Adrenal gland (tissue), 5 donors: Measurements from ENCODE around the gene TRAF7.

Experiments
- CTCF ChIP-seq, 6 experiments: fragments of 450-650 bp in 4 of 6; fragments of 200-600 bp in 2 of 6; sonication (generic) in 1 of 6; IDR thresholded peaks; 1 replicate in 5 of 6; 2 replicates in 1 of 6; pipeline versions ENCODE4 v1.5.1 to v1.8.0; 2016 to 2021; ENCODE audit warnings: antibody characterized with exemption in 6 of 6, mild to moderate bottlenecking in 2 of 6, moderate library complexity in 1 of 6
- POLR2A ChIP-seq, 2 donors: fragments of 450-650 bp; IDR thresholded peaks; one replicate each; pipeline ENCODE4 v1.6.1; 2017; ENCODE audit warnings: antibody characterized with exemption in 2 of 2, mild to moderate bottlenecking in 2 of 2, moderate library complexity in 1 of 2
- donor health status: DM: no; HTN: no; CAD: no.

DNA sequence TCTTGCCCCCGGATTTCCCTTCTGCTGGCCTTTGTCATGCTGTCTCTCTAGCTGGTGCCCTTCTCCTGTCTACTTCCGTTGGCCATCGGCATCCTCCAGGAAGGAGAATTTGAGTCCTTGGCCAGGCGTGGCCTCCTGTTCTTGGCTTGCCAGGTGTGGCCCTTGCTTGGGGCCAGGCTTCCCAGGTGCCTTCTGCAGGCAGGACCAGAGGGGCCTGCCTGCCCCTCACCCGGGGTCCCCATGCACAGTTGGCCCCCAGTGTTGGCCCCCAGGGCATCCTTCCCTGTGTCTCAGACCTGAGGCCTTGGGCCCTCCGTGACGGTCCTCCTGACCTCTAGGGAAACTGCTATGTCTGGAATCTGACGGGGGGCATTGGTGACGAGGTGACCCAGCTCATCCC lies 52.3 kb downstream of the TRAF7 start:
- TF ChIP-seq POLR2A (IDR thresholded peaks at IDR 0.05): no peak
- TF ChIP-seq CTCF (IDR thresholded peaks at IDR 0.05): no peak
